HL-60 (cell line): ENCODE measurements around the gene MISP3.

Experiments
- GABPA ChIP-seq: IDR thresholded peaks from 2 replicates; pipeline ENCODE4 v1.6.1; 2012; ENCODE audit warnings: low read depth
- POLR2AphosphoS5 ChIP-seq: IDR thresholded peaks from 2 replicates; pipeline ENCODE4 v1.6.1; 2012; ENCODE audit warnings: low read depth
- SPI1 ChIP-seq: IDR thresholded peaks from 2 replicates; pipeline ENCODE4 v1.6.1; 2012; ENCODE audit warnings: low read depth, mild to moderate bottlenecking, borderline replicate concordance
- TF ChIP-seq, protein P1 (sequence below): IDR thresholded peaks from one replicate; pipeline ENCODE4 v1.5.1; 2011; ENCODE audit warnings: low read length, control low read depth, inconsistent platforms; ENCODE audit not compliant: insufficient read depth
- TF ChIP-seq, protein P2 (sequence below): IDR thresholded peaks from 2 replicates; pipeline ENCODE4 v1.6.1; 2012; ENCODE audit warnings: low read depth; ENCODE audit not compliant: insufficient replicate concordance

DNA sequence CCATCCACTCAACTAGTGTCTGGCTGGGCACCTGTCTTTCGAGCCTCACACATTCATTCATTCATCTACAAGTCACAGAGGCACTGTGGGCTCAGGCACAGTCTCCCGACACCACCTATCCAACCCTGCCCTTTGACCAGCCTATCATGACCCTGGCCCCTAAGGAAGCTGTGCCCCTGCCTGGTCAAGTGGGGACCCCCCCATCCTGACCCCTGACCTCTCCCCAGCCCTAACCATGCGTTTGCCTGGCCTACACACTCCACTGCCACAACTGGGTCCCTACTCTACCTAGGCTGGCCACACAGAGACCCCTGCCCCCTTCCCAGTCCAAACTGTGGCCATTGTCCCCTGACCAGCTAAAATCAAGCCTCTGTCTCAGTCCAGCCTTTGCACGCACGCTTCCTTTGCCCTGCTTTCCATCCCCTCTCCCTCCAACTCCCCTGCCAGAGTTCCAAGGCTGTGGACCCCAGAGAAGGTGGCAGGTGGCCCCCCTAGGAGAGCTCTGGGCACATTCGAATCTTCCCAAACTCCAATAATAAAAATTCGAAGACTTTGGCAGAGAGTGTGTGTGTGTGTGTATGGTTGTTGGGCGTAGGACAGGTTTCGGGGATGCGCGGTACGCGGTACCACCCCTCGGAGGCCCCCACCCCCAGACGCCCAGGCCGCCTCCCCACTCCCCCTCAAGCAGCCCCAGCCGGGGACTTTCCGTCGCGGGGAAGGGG, 41.4 kb upstream of the MISP3 start:
- TF ChIP-seq, protein P1, sequence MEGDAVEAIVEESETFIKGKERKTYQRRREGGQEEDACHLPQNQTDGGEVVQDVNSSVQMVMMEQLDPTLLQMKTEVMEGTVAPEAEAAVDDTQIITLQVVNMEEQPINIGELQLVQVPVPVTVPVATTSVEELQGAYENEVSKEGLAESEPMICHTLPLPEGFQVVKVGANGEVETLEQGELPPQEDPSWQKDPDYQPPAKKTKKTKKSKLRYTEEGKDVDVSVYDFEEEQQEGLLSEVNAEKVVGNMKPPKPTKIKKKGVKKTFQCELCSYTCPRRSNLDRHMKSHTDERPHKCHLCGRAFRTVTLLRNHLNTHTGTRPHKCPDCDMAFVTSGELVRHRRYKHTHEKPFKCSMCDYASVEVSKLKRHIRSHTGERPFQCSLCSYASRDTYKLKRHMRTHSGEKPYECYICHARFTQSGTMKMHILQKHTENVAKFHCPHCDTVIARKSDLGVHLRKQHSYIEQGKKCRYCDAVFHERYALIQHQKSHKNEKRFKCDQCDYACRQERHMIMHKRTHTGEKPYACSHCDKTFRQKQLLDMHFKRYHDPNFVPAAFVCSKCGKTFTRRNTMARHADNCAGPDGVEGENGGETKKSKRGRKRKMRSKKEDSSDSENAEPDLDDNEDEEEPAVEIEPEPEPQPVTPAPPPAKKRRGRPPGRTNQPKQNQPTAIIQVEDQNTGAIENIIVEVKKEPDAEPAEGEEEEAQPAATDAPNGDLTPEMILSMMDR: no peak
- TF ChIP-seq, protein P2, sequence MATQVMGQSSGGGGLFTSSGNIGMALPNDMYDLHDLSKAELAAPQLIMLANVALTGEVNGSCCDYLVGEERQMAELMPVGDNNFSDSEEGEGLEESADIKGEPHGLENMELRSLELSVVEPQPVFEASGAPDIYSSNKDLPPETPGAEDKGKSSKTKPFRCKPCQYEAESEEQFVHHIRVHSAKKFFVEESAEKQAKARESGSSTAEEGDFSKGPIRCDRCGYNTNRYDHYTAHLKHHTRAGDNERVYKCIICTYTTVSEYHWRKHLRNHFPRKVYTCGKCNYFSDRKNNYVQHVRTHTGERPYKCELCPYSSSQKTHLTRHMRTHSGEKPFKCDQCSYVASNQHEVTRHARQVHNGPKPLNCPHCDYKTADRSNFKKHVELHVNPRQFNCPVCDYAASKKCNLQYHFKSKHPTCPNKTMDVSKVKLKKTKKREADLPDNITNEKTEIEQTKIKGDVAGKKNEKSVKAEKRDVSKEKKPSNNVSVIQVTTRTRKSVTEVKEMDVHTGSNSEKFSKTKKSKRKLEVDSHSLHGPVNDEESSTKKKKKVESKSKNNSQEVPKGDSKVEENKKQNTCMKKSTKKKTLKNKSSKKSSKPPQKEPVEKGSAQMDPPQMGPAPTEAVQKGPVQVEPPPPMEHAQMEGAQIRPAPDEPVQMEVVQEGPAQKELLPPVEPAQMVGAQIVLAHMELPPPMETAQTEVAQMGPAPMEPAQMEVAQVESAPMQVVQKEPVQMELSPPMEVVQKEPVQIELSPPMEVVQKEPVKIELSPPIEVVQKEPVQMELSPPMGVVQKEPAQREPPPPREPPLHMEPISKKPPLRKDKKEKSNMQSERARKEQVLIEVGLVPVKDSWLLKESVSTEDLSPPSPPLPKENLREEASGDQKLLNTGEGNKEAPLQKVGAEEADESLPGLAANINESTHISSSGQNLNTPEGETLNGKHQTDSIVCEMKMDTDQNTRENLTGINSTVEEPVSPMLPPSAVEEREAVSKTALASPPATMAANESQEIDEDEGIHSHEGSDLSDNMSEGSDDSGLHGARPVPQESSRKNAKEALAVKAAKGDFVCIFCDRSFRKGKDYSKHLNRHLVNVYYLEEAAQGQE: no peak
- TF ChIP-seq SPI1: no peak
- no peak for TF ChIP-seq POLR2AphosphoS5
- TF ChIP-seq GABPA: no peak
